GM12878 (cell line): Measurements from ENCODE around the gene TMEM39B. TPM values are rescaled to one million over a fixed set of nuclear protein-coding genes. Genes with fewer than 3 reads are reported as not detected.

Experiments
- ATAC-seq: fragments of 200-7000 bp; cut with Tn5 transposase; 3 replicates; pipeline ENCODE4 v1.9.1; 2020; ENCODE audit warnings: mild to moderate bottlenecking, moderate library complexity
- BruUV-seq: library from RNA; stranded (reverse); fragments of 400-500 nt; replicated peaks from 2 replicates; lab custom pipeline; 2021; lab: Mats Ljungman, UMichigan
- CTCF ChIA-PET: fragments of 300-600 bp; sonication (Branson Sonifier 250); formaldehyde crosslinking; extraction: SDS; loops from one replicate; lab custom pipeline; 2021; ENCODE audit warnings: inconsistent platforms; lab: Yijun Ruan, JAX
- POLR2A ChIA-PET: fragments of 350-600 bp; formaldehyde crosslinking; extraction: SDS; loops from one replicate; lab custom pipeline; 2021; ENCODE audit warnings: inconsistent platforms; lab: Charles Lee
- RAD21 ChIA-PET: fragments of 300-600 bp; sonication (Branson Sonifier 250); formaldehyde crosslinking; loops from one replicate; lab custom pipeline; 2023; ENCODE audit warnings: antibody characterized with exemption; ENCODE audit not compliant: unreplicated experiment; lab: Charles Lee
- SMC1A ChIA-PET: fragments of 300-600 bp; sonication (Branson Sonifier 250); formaldehyde crosslinking; loops from one replicate; lab custom pipeline; 2023; ENCODE audit not compliant: unreplicated experiment, uncharacterized antibody; lab: Charles Lee
- DNase-seq: peaks from one replicate; pipeline ENCODE4 v3.0.0-alpha.2; 2011; ENCODE audit warnings: low read depth, low spot score
- FAIRE-seq: peaks from 3 replicates; lab custom pipeline; 2011; peaks lifted over from hg19 to GRCh38; lab: Jason Lieb, UNC
- H2AFZ ChIP-seq: 2 replicates; pipeline ENCODE4 v1.6.0; 2011; ENCODE audit warnings: low read depth, low read length, control low read depth; ENCODE audit not compliant: control insufficient read depth
- H3K27ac ChIP-seq: 2 replicates; pipeline ENCODE4 v1.5.1; 2011; ENCODE audit warnings: control low read depth; ENCODE audit not compliant: control insufficient read depth, insufficient read depth
- H3K27me3 ChIP-seq, 2 experiments: replicated peaks in 1 of 2; 2 replicates each; pipeline versions ENCODE4 v1.6.0 to v1.6.1; 2011; ENCODE audit warnings: low read length in 1 of 2; ENCODE audit not compliant: control insufficient read depth in 2 of 2, insufficient read depth in 2 of 2
- H3K36me3 ChIP-seq, 2 experiments: 2 replicates each; pipeline ENCODE4 v1.5.1; 2011; ENCODE audit warnings: low read length in 1 of 2; ENCODE audit not compliant: control insufficient read depth in 2 of 2, insufficient read depth in 2 of 2
- H3K4me1 ChIP-seq: 2 replicates; pipeline ENCODE4 v1.6.1; 2011; ENCODE audit warnings: mild to moderate bottlenecking, low read length, moderate library complexity, mixed read lengths; ENCODE audit not compliant: control insufficient read depth, insufficient read depth
- H3K4me2 ChIP-seq: 2 replicates; pipeline ENCODE4 v1.6.0; 2011; ENCODE audit warnings: control low read depth; ENCODE audit not compliant: control insufficient read depth, insufficient read depth
- H3K4me3 ChIP-seq: fragments of 200-600 bp; sonication (generic); 2 replicates; pipeline ENCODE4 v1.5.1; 2016
- H3K79me2 ChIP-seq: 2 replicates; pipeline ENCODE4 v1.6.0; 2011; ENCODE audit warnings: low read length; ENCODE audit not compliant: control insufficient read depth, insufficient read depth
- H3K9ac ChIP-seq: 2 replicates; pipeline ENCODE4 v1.8.0; 2011; ENCODE audit warnings: low read length, control low read depth, mixed read lengths; ENCODE audit not compliant: control insufficient read depth, insufficient read depth
- H3K9me3 ChIP-seq: replicated peaks from 3 replicates; pipeline ENCODE4 v1.5.1; 2011; ENCODE audit warnings: mild to moderate bottlenecking, low read length; ENCODE audit not compliant: control insufficient read depth, insufficient read depth
- H4K20me1 ChIP-seq: 2 replicates; pipeline ENCODE4 v1.6.0; 2011; ENCODE audit not compliant: control insufficient read depth, insufficient read depth
- ATF3 ChIP-seq: IDR thresholded peaks from 2 replicates; pipeline ENCODE4 v1.6.1; 2011; ENCODE audit warnings: low read depth, mild to moderate bottlenecking, low read length, moderate library complexity, borderline replicate concordance; ENCODE audit errors: extremely low read depth
- CBFB ChIP-seq: IDR thresholded peaks from 2 replicates; pipeline ENCODE4 v1.6.1; 2016; ENCODE audit warnings: antibody characterized with exemption, low read depth
- JUNB ChIP-seq: IDR thresholded peaks from 2 replicates; pipeline ENCODE4 v1.6.1; 2016; ENCODE audit warnings: antibody characterized with exemption, mild to moderate bottlenecking
- MLLT1 ChIP-seq: fragments of 450-650 bp; IDR thresholded peaks from 2 replicates; pipeline ENCODE4 v1.6.1; 2016; ENCODE audit warnings: mild to moderate bottlenecking
- PAX5 ChIP-seq: IDR thresholded peaks from 2 replicates; pipeline ENCODE4 v1.6.1; 2011; ENCODE audit warnings: low read depth, low read length, borderline replicate concordance
- RB1 ChIP-seq: fragments of 450-650 bp; formaldehyde crosslinking; IDR thresholded peaks from 2 replicates; pipeline ENCODE4 v1.6.1; 2017; ENCODE audit warnings: mild to moderate bottlenecking, borderline replicate concordance
- REST ChIP-seq: IDR thresholded peaks from 2 replicates; pipeline ENCODE4 v1.6.1; 2012; ENCODE audit warnings: mild to moderate bottlenecking, low read depth, low read length
- ZNF687 ChIP-seq: fragments of 450-650 bp; IDR thresholded peaks from 2 replicates; pipeline ENCODE4 v1.6.1; 2017; ENCODE audit warnings: mild to moderate bottlenecking, moderate library complexity
- WGBS: methylation state at CpG from one replicate; pipeline ENCODE4 v1.1.6; 2016; ENCODE audit warnings: low lambda C conversion rate; ENCODE audit not compliant: insufficient replicate concordance, insufficient coverage; ENCODE audit errors: missing lambda C conversion rate; 5-methylcytosine and 5-hydroxymethylcytosine counted together
- in situ Hi-C: fragments of 300-500 bp; cut with MboI; formaldehyde crosslinking; loops from 9 replicates; pipeline ENCODE4 v1.14.3; 2018; ENCODE audit warnings: mixed read lengths
- intact Hi-C: fragments of 100-400 bp; cut with micrococcal nuclease; formaldehyde crosslinking; loops from one replicate; pipeline ENCODE4 v1.14.2; 2022; ENCODE audit not compliant: unreplicated experiment
- polyA plus RNA-seq, 11 experiments: library from polyadenylated mRNA; depleted of rRNA in 4 of 11; unstranded in 6 of 11; stranded (reverse) in 5 of 11; fragments of >200 nt; fragmentation: Nextera tagmentation in 4 of 11; fragmentation: Illumina TruSeq in 1 of 11; extraction: Ambion mirVana in 4 of 11; extraction: Trizol in 1 of 11; gene quantifications; 1 replicate in 1 of 11; 2 replicates in 10 of 11; pipeline versions ENCODE4 v1.2.1 to v1.2.3, GENCODE V29; 2011 to 2016; ENCODE audit warnings: inconsistent platforms in 2 of 11, missing spikeins in 2 of 11, low read depth in 1 of 11
- total RNA-seq, 4 experiments: library from RNA; depleted of rRNA in 3 of 4; stranded (reverse); fragments of >200 nt in 3 of 4; fragmentation: Illumina TruSeq in 1 of 4; extraction: Trizol in 1 of 4; gene quantifications; 2 replicates each; pipeline versions ENCODE4 v1.2.1 to v1.2.3, GENCODE V29; 2013 to 2021

TMEM39B gene
- total and polyA plus RNA-seq, 10 of the 15 experiments (the other 5 are each of a cell fraction or from before 2014, with no cell fraction given): 2.3 to 27.2 (median 12.3) TPM

GRCh38 chr1:32047701-32048100 lies 25.0 kb upstream of the TMEM39B start (continued):
- TF ChIP-seq ZNF687 (no peak), JUNB (no peak)
- TF ChIP-seq, all 136 proteins: peak for 0

GRCh38 chr1:32048440-32048839 lies 24.3 kb upstream of the TMEM39B start:
- H3K4me1 ChIP-seq: no peaks in the 10 kb centered on the region
- ATAC-seq (no peak), DNase-seq (no peak), FAIRE-seq (no peak)
- no peak overlapping the region for H3K4me3 ChIP-seq
- no TSS peak for BruUV-seq
- SMC1A ChIA-PET: interaction anchor here (0.9 to 1.7 kb wide), 2 partner anchors 9 to 13 kb away, joined by 3 to 9 read pairs; no protein-coding TSS in a partner anchor
- no peaks in the 10 kb centered on the region for H4K20me1 ChIP-seq
- H3K27ac ChIP-seq: no peak overlapping the region
- H2AFZ ChIP-seq: no peak overlapping the region
- intact Hi-C loops (no loop called here), in situ Hi-C loops (no loop called here)
- H3K9me3 ChIP-seq: no peaks in the 10 kb centered on the region
- no peak overlapping the region for H3K9ac ChIP-seq
- peaks cover 17 to 25% of the 10 kb centered on the region in 2 experiments for H3K36me3 ChIP-seq
- RAD21 ChIA-PET: no interaction called here
- H3K27me3 ChIP-seq: no peaks in the 10 kb centered on the region
- no peaks in the 10 kb centered on the region; the same call in 1 of the 2 replicates for H3K79me2 ChIP-seq
- no peak overlapping the region for H3K4me2 ChIP-seq
- POLR2A ChIA-PET: interaction anchor here (0.9 kb wide), 1 partner anchor 32 kb away, joined by 3 read pairs; no protein-coding TSS in a partner anchor
- 90% methylated on average over 2 of the region's 2 CpGs for WGBS
- CTCF ChIA-PET: interaction anchor here (0.8 to 1.3 kb wide), 4 partner anchors 12 to 24 kb away, joined by 3 to 4 read pairs (median 3); no protein-coding TSS in a partner anchor
- TF ChIP-seq RB1: no peak
- no peak for TF ChIP-seq CBFB
- TF ChIP-seq PAX5: no peak
- TF ChIP-seq MLLT1: no peak
- TF ChIP-seq ATF3: no peak
- no peak for TF ChIP-seq REST
